Upper lobe of left lung (tissue), 4 donors: Measurements from ENCODE around the gene C9orf72.

Experiments used
- EP300 ChIP-seq, 4 donors: sonication (generic); formaldehyde crosslinking; IDR thresholded peaks; one replicate each; pipeline ENCODE4 v1.5.1; 2017; ENCODE audit warnings: antibody characterized with exemption in 4 of 4, control low read depth in 2 of 4
- POLR2A ChIP-seq, 4 donors: fragments of 450-650 bp; IDR thresholded peaks; one replicate each; pipeline ENCODE4 v1.5.1; 2016 to 2017; ENCODE audit warnings: antibody characterized with exemption in 4 of 4, mild to moderate bottlenecking in 2 of 4
- POLR2AphosphoS5 ChIP-seq, 2 donors: sonication (generic); formaldehyde crosslinking; IDR thresholded peaks; one replicate each; pipeline ENCODE4 v1.5.1; 2017; ENCODE audit warnings: antibody characterized with exemption in 2 of 2
- TF ChIP-seq, protein P1 (sequence below), 6 experiments: fragments of 450-650 bp in 4 of 6; fragments of 200-600 bp in 2 of 6; sonication (generic) in 2 of 6; IDR thresholded peaks; one replicate each; pipeline ENCODE4 v1.5.1; 2016 to 2019; ENCODE audit warnings: antibody characterized with exemption in 6 of 6

DNA sequence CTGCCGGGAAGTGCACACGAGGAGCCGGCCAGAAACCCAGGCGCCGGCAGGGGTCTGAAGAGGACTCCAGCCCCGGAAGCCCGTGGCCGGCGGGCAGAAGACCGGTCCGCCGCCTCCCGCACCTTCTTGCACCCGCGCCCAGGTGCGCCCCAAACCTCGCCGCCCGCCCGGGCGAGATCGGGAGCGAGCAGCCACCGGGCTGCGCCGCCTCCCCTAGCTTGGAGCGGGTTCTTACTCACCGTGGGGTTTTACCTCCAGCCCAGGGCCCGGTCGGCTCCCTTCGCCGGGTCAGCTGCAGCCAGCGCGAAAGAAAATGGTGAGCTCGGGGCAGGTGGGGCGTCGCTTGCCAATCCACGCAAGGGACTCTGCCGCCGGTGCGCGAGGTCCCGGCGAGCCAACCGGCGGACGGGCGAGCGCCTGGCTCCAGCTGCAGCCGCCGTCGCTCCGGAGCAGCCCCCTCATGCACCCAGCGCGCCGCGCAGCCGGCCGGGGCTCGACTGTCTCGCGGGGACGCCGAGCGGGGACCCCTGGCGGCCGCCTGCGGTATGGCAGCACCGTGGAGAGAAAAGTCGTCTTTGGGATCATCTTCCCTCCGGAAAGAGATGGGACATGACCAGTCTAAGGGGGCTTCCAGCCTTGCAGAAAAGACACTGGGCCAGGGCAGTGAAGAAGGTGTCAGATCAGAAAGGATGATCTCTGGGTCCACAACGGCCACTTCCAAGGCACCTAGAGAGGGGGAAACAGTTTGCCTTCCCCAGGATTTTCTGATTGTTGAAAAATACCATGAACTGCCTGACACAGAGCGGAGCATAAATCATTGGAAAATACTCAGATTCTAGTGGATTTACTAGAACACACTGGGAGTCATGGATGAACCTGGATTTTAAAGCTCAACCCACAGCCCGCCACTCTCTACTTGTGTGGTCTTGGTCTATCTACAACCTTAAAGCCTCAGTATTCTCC is 43.7 kb downstream of the C9orf72 start, which contains the start of gene MOB3B:
- TF ChIP-seq, protein P1, sequence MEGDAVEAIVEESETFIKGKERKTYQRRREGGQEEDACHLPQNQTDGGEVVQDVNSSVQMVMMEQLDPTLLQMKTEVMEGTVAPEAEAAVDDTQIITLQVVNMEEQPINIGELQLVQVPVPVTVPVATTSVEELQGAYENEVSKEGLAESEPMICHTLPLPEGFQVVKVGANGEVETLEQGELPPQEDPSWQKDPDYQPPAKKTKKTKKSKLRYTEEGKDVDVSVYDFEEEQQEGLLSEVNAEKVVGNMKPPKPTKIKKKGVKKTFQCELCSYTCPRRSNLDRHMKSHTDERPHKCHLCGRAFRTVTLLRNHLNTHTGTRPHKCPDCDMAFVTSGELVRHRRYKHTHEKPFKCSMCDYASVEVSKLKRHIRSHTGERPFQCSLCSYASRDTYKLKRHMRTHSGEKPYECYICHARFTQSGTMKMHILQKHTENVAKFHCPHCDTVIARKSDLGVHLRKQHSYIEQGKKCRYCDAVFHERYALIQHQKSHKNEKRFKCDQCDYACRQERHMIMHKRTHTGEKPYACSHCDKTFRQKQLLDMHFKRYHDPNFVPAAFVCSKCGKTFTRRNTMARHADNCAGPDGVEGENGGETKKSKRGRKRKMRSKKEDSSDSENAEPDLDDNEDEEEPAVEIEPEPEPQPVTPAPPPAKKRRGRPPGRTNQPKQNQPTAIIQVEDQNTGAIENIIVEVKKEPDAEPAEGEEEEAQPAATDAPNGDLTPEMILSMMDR (IDR thresholded peaks at IDR 0.05): peak; percentile 93 to 97 (median 96)
- peak in 2 of 4 donors; percentile 36 to 56 for TF ChIP-seq POLR2A (IDR thresholded peaks at IDR 0.05)
- peak; percentile 22 to 34 for TF ChIP-seq POLR2AphosphoS5 (IDR thresholded peaks at IDR 0.05)
- peak in 1 of 4 donors; percentile 9 for TF ChIP-seq EP300 (IDR thresholded peaks at IDR 0.05)
